GM18511 (cell line): ENCODE data around the gene CIC.

Experiments
- ATAC-seq: cut with Tn5 transposase; IDR thresholded peaks from one replicate; pipeline ENCODE4 v1.9.1; 2021; ENCODE audit warnings: mild to moderate bottlenecking, moderate library complexity; ENCODE audit not compliant: unreplicated experiment

The CIC gene

DNA sequence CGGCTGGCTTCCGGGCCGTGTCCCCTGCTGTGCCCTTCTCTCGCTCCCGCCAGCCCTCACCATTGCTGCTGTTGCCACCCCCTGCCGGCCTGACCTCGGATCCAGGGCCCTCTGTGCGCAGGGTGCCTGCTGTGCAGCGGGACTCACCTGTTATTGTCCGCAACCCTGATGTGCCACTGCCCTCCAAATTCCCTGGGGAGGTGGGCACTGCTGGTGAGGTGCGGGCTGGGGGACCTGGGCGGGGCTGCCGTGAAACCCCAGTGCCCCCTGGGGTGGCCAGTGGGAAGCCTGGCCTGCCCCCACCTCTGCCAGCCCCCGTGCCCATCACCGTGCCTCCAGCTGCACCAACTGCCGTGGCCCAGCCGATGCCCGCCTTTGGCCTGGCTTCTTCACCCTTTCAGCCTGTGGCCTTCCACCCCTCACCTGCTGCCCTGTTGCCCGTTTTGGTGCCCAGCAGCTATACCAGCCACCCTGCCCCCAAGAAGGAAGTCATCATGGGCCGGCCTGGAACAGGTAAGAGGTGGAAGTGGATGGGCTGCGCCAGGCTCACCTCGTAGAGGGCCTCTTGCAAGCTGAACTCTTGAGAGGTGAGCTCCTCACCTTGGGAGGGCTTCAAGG lies 5.1 kb downstream of the CIC start:
- no peak for ATAC-seq

DNA sequence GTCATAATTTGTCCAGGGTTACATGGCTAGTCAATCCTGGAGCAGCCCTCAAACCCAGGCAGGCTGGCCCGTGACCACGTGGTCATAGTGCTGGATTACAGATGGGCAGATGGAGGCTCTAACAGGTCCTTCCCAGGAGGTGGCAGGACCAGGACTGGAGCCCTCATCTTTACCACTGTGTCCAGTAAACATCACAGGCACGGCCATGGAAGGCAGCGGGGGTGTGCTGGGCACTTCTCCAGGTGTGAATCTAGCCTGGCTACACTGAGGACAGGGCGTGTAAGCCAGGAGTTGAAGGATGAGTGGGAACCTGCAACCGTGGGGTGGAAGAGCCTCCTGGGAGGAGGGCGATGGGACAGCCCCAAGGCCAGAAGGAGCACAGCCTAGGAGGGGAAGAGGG lies 6.1 kb downstream of the CIC start:
- ATAC-seq = no peak

- no peak for ATAC-seq
Observed at GRCh38 chr19:42275517-42275916, 6.5 kb downstream of the CIC start.

DNA sequence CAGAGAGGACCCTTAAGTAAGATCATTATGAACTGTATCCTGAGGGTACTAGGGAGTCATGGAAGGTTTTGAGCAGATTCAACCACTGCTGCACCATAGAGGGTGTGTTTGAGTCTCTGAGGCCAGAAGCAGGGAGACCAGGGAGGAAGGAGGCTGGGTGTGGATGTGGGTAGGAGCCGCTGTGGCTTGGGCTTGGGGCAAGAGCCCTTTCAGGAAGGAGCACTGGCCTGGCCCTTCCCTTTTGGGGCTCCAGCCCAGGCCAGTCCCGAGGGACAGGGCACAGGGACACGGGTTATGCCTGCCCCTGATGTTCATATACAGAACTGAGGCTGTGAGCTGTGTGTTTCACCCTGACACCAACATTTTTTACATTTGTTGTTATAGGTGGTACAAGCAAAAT lies 7.2 kb downstream of the CIC start:
- no peak for ATAC-seq

- no peak for ATAC-seq
Observed at GRCh38 chr19:42276821-42277220, 7.8 kb downstream of the CIC start.

- no peak for ATAC-seq
Observed at GRCh38 chr19:42277821-42278451, 8.9 kb downstream of the CIC start.

GRCh38 chr19:42278452-42279154 lies 9.6 kb downstream of the CIC start:
- ATAC-seq = no peak

DNA sequence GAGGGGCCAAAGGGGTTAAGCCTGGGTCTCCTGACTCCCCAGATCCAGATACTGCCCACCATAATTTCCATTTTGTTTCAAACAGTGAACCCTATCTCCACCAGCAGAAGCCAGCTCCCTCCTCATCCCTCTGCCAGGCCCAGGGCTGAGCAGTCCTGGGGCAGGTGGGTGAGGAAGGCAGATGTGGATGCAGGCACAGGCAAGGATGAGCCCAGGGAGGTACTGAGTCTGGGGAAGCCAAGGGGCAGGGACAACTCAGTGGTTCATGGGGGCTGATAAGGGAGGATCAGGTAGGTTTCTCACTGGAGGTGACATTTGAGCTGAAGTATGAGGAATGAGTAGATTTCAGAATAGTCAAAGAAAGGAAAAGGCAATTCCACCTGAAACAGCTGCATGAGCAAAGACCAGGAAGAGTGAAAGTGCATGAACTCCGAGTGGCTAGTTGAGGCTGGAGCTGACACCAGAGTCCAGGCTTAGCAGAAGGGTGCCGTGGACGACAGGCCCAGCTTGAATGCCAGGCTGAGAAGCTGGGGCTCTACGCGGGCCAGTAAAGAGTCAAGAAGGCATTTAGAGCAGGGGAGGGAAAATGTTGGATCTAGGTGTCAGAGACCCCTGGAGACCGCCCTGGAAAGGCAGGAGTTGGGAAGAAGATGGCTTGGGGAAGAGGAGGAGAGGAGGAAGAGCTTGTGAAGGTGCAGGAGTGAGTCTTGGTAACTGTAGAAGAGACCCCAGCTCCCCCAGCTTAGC lies 10.3 kb downstream of the CIC start:
- no peak for ATAC-seq

DNA sequence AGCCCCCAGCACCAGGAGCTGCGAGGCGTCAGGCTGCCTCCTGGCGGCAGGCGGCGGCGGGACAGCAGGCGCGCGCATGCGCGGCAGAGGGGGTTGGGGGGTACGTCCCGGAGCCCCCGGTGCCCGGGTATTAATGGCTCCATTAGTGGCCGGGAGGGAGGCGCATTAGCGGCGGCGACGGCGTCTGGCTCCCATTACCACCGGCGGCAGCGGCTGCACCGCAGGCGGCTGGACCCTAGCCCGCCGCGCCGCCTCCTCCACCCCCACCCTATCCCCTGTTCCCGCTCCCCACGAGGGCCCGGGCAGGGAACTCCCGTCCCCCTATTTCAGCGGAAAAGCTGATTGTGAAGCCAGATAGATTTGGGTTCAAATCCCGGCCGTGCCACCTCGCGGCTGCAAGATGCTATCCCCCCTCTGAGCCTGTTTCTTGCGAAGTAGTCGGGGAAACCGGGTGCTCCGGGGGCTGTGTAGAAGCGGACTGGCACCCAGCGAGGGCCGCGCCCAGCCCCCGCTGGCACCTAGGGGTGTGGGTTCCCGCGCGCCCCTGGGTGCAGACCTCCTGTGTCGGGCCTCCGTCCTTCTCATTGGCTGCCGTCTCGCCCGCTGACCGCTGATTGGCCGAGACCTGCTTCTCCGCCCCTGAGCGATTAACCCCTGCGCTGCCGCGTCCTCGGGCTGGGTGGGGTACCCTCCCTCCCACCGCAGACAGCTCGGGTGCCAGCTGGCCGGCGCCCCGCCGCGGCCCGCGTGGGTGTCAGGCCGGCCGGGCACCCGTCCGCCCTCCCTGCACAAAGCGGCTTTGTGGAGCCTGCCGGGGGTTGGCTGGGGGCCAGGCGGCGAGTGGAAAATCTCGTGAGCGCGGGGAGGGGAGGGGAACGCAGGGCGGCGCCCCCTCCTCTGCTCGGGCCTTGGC lies 11.1 kb downstream of the CIC start:
- ATAC-seq = no peak

- no peak for ATAC-seq
Observed at GRCh38 chr19:42280815-42281145, 11.7 kb downstream of the CIC start.

DNA sequence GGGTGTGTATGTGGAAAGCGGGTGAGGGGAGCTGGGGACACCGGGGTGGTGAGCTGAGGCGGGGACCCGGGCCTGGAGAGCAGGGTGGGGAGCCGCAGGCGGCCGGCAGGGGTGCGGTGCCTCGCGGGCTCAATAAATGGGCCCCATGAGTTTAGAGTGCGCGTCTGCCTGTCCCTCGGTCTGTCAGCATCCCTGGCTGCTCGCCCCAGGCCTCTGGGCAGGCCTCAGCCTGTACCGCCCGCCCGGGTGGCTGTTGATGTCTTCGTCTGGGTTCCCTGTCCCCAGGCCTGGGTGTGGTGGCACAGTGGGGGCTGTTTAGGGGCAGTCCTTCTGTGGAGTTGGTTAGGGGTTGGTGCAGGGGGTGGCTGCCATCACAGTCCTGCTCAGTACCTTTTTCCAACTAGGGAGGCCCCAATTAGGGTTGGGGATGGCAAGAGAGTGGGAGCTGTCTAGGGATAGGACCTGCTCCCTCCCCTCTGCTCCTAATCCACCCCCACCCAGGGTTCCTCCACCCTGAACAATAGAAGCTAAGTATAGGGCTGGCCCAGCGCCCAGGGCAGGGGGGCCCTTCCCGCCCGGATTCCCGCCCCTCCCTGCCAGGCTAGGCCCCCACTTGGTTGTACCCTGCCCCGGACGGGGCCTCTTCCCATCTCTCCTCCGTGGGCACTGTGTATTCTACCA lies 12.2 kb downstream of the CIC start:
- no peak for ATAC-seq

GRCh38 chr19:42281827-42282762 lies 13.0 kb downstream of the CIC start:
- no peak for ATAC-seq

- no peak for ATAC-seq
Observed at GRCh38 chr19:42282819-42283187, 13.8 kb downstream of the CIC start.

DNA sequence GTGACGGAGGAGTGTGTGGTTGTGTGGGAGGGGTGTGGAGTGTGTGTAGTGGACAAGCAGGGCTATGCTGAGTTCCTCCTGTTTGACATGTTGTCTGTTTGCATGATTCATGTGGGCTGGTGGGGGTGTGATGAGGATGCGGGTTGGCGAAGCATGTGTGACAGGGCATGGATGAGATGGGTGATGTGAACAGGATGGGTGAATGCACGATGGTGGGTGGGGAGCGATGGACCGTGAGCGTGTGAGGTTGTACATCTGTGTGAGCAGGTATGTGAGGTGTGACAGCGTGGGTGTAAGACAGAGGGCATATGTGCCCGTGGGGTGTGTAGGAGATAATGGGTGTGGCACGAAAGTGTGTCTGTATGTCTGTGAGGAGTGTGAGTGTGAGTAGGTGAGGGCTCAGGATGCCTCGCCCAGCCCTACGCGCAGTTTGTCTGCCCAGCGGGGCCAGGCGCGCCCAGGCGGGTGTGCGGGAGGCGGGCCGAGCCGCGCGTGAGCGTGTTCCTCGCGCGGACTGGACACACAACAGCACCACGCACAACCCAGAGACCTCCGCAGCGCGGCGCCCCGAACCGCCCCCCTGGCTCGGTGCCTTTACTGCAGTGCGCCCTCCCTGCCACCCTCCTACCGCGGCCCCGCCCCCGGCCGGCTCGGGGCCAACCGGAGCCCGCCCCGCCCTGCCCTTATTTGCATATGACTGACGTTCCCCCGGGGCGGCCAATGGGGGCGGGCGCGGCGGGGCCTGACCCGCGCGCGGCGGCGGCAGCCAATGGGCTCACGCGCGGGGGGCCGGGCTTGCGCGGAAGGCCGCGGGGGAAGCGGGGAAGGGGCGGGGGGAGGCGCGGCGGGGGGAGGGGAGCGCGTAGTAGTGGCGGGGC lies 14.4 kb downstream of the CIC start:
- ATAC-seq = peak; percentile 46

DNA sequence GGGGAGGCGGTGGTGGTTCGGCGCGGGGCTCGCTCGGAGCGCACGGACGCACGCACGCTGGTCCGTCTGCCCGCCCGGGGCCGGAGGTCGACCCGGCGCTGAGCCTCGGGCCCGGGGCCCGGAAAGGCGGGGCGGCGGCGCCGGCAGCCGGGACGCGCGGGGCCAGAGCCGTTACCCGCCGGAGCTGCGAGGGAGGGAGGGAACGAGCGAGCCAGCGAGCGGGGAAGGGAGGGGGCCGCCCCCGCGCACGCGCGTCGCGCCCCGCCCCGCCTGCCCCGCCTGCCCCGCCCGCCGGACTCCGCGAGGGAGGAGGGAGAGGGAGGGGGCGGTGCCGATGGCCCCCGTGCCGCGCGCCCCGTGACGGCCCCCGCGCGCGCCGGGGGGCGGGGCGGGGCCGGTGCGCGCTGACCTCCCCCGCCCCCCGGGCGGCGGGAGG lies 15.0 kb downstream of the CIC start:
- ATAC-seq = peak; percentile 34

- no peak for ATAC-seq
Observed at GRCh38 chr19:42284591-42285341, 15.7 kb downstream of the CIC start.

DNA sequence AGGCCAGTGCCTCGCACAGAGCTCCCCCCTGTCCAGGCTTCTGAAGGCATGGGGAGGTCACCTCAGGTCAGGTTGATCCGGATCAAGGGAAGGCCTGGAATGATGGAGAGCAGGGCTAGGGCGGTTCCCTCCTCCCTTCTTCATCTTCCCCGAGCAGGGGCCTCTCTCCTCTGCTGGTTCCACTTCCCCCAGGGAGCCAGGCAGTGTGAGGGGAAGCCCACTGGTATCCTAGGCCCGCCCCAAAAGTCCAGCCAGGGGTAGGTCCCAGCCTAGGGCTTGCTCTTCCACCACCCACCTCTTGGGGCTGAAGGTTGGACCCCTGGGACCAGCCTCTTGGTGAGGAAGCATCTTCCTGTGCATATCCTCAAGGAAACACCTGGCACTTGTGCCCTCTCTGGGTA lies 16.5 kb downstream of the CIC start:
- ATAC-seq = no peak

DNA sequence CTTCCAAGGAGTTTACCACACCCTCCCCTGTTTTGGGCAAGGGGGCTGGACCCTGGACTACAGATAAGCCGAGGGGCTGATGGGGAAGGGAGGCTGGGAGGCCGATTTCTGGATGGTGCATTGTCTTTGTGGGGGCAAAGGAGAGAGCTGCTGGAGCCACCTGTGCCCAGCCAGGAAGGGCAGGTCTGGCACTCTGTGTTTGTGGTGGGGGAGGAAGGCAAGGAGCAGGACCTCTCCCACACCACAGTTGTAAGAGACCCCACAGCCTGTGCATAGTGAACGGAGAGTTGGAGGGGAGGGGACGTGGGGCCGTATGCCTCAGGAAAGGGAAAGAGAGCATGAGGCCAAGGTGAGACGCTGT lies 16.9 kb downstream of the CIC start:
- ATAC-seq = no peak
